ENCODE results near the gene R3HDM1. TPM values are rescaled to one million over a fixed set of nuclear protein-coding genes. Genes with fewer than 3 reads are reported as not detected.
"Not testable (repeated sequence)": the region's sequence is repeated elsewhere in the genome, so short reads cannot be mapped to it uniquely, and the experiment has no call there.

R3HDM1 gene
- total RNA-seq, 2 experiments from 2014 or later = 47.5 to 57.3 TPM

DNA sequence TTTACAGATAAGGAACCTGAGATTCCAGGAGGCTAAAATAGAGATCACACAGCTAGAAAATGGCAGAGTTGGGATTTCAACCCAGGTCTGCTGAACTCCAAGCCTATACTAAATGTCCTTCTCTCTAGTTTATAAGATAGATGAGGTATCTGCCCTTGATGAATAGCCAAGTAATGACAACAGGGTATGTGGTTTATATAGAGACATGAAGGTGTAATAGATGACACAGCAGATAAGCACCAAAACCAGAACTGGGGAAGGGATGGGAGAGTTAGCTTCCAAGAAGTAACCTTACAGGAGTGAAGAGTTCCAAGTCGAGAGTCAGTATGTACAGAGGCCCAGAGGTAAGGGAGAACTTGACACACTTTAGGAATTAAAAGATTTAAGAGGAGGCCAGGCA lies 105.7 kb downstream of the R3HDM1 start:
- Mint-ChIP-seq H3K27ac (no peak overlapping the region), H3K4me3 (no peak overlapping the region), H3K4me1 (peaks cover 12% of the 10 kb centered on the region), H3K9me3 (ENCODE audit: low read depth) (no peaks in the 10 kb centered on the region), H3K27me3 (no peaks in the 10 kb centered on the region), H3K36me3 (peaks cover 33% of the 10 kb centered on the region)
- CTCF ChIA-PET = no interaction called here
- DNase-seq (no peak), ATAC-seq (no peak)

GRCh38 chr2:135637456-135638087 lies 106.3 kb downstream of the R3HDM1 start:
- no peak overlapping the region for H3K27ac Mint-ChIP-seq

GRCh38 chr2:135638825-135639224 lies 107.5 kb downstream of the R3HDM1 start:
- Mint-ChIP-seq H3K27ac (no peak overlapping the region), H3K27me3 (no peaks in the 10 kb centered on the region), H3K4me3 (no peak overlapping the region), H3K36me3 (peaks cover 35% of the 10 kb centered on the region), H3K9me3 (ENCODE audit: low read depth) (no peaks in the 10 kb centered on the region), H3K4me1 (peaks cover 12% of the 10 kb centered on the region)
- ATAC-seq (no peak), DNase-seq (no peak)
- CTCF ChIA-PET = interaction anchor here (1.5 kb wide), 1 partner anchor 19 kb away, joined by 3 read pairs; no protein-coding TSS in a partner anchor

More at GRCh38 chr2:135637456-135638087, 106.3 kb downstream of the R3HDM1 start:
- Mint-ChIP-seq H3K4me3 (no peak overlapping the region), H3K4me1 (peaks cover 12% of the 10 kb centered on the region), H3K27me3 (no peaks in the 10 kb centered on the region), H3K36me3 (peaks cover 32% of the 10 kb centered on the region), H3K9me3 (ENCODE audit: low read depth) (no peaks in the 10 kb centered on the region)
- peak; percentile 33 for ATAC-seq
- CTCF ChIA-PET = interaction anchor here (1.5 kb wide), 1 partner anchor 20 kb away, joined by 3 read pairs; no protein-coding TSS in a partner anchor
- DNase-seq = no peak

DNA sequence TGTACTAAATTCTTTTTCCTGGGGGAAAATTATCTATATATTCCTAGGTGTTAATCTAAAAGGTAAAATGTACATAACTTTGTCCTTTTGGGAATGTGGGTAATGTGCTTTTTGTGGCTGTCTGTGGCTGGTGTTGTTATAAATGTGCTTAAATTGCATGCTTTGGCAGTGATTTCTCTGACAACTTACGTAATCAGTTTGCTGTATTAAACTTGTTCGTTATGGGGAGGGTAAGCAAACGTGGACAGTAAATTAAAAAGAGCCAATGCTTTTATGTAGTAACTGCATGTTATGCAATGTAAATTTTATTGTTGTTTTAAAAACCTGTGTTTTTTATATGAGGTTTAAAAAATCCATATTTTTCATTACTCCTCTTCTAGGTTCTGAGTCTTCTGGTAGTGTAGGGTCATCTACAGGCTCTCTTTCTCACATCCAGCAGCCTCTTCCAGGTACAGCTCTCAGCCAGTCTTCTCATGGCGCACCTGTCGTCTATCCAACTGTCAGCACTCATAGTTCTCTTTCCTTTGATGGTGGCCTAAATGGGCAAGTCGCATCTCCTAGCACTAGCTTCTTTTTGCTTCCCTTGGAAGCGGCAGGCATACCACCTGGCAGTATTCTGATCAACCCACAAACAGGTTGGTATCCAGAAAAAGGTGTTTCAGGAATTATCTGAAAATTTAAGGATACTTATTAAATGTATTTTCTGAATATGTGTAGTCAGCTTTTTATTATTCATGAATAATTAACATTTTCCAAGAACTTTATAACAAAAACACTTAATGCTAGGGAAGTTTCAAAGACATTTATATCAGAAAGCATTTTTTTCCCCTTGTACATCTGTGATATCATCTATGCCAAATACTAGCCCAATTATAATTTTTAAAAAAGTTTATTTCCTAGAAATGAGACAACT lies 110.1 kb downstream of the R3HDM1 start:
- no peak overlapping the region for H3K4me3 Mint-ChIP-seq
- H3K9me3 Mint-ChIP-seq (ENCODE audit: low read depth) = no peaks in the 10 kb centered on the region
- H3K4me1 Mint-ChIP-seq = peaks cover 12% of the 10 kb centered on the region
- H3K27me3 Mint-ChIP-seq = no peaks in the 10 kb centered on the region
- no peak overlapping the region for H3K27ac Mint-ChIP-seq
- peaks cover 39% of the 10 kb centered on the region for H3K36me3 Mint-ChIP-seq
- CTCF ChIA-PET = interaction anchor here (1.1 kb wide), 1 partner anchor 16 kb away, joined by 3 read pairs; no protein-coding TSS in a partner anchor
- no peak for DNase-seq
- no peak for ATAC-seq

GRCh38 chr2:135647836-135648579 lies 116.7 kb downstream of the R3HDM1 start:
- ATAC-seq (no peak), DNase-seq (no peak)
- H3K4me1 Mint-ChIP-seq = peaks cover 9% of the 10 kb centered on the region
- no peak overlapping the region for H3K27ac Mint-ChIP-seq
- H3K27me3 Mint-ChIP-seq = no peaks in the 10 kb centered on the region
- peaks cover 43% of the 10 kb centered on the region for H3K36me3 Mint-ChIP-seq
- H3K9me3 Mint-ChIP-seq (ENCODE audit: low read depth) = no peaks in the 10 kb centered on the region
- no peak overlapping the region for H3K4me3 Mint-ChIP-seq
- CTCF ChIA-PET = interaction anchor here (1.2 kb wide), 1 partner anchor 644 kb away, joined by 4 read pairs; no protein-coding TSS in a partner anchor

DNA sequence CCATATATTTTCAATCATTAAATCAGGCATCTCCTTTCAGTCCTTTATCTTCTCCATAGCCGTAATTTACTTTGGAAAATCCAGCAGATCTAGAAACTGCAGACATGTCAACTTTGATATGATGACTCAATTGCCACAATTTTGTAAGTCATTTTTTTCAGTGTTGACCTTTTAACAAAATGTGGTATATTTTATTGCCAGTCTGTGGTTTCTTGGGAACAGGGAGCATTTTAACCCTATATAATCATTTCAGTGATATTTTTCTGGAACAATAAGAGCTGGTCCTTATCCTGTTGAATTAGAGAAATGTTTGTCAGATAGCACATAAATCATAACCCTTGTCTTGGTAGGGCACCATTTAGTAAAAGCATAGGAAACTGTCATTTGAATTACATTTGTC lies 119.4 kb downstream of the R3HDM1 start:
- peaks cover 9% of the 10 kb centered on the region for H3K4me1 Mint-ChIP-seq
- CTCF ChIA-PET = no interaction called here
- H3K4me3 Mint-ChIP-seq = no peak overlapping the region
- H3K36me3 Mint-ChIP-seq = peaks cover 49% of the 10 kb centered on the region
- DNase-seq (no peak), ATAC-seq (no peak)
- H3K27ac Mint-ChIP-seq = no peak overlapping the region
- no peaks in the 10 kb centered on the region for H3K9me3 Mint-ChIP-seq (ENCODE audit: low read depth)
- H3K27me3 Mint-ChIP-seq = no peaks in the 10 kb centered on the region

DNA sequence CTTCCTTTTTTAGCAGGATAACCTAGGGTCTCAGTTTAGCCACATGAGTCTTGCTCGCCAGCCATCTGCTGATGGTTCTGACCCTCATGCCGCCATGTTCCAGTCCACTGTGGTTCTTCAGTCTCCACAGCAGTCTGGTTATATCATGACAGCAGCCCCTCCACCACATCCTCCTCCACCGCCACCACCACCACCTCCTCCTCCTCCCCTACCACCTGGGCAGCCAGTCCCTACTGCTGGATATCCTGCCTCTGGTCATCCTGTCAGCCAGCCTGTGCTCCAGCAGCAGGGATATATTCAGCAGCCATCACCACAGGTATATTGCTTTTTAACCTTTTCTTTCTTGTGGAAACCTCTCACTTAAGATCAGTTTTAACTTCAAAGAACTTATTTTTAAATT lies 120.4 kb downstream of the R3HDM1 start:
- CTCF ChIA-PET = no interaction called here
- H3K9me3 Mint-ChIP-seq (ENCODE audit: low read depth) = no peaks in the 10 kb centered on the region
- H3K27ac Mint-ChIP-seq = peak overlapping the region; percentile 40
- ATAC-seq = no peak
- no peaks in the 10 kb centered on the region for H3K27me3 Mint-ChIP-seq
- no peak overlapping the region for H3K4me3 Mint-ChIP-seq
- peaks cover 9% of the 10 kb centered on the region for H3K4me1 Mint-ChIP-seq
- peaks cover 48% of the 10 kb centered on the region for H3K36me3 Mint-ChIP-seq
- peak; percentile 60 for DNase-seq

DNA sequence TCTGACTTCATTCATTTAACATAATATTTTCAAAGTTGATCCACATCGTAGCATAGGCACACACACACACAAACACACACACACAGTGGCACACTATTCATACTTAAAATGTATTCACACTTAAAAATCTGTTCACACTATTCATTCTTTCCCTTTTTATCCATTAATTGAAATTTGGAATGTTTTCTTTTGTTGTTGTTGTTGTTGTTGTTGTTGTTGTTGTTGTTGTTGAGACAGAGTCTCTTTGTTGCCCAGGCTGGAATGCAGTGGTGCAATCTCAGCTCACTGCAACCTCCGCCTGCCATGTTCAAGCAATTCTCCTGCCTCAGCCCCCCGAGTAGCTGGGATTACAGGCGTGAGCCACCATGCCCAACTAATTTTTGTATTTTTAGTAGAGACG lies 123.0 kb downstream of the R3HDM1 start:
- DNase-seq; CTCF ChIA-PET; H3K27me3 Mint-ChIP-seq; H3K9me3 Mint-ChIP-seq (ENCODE audit: low read depth); H3K27ac Mint-ChIP-seq; ATAC-seq; H3K4me3 Mint-ChIP-seq: not testable (repeated sequence)
- Mint-ChIP-seq H3K4me1 (peaks cover 23% of the 10 kb centered on the region), H3K36me3 (peaks cover 51% of the 10 kb centered on the region)

DNA sequence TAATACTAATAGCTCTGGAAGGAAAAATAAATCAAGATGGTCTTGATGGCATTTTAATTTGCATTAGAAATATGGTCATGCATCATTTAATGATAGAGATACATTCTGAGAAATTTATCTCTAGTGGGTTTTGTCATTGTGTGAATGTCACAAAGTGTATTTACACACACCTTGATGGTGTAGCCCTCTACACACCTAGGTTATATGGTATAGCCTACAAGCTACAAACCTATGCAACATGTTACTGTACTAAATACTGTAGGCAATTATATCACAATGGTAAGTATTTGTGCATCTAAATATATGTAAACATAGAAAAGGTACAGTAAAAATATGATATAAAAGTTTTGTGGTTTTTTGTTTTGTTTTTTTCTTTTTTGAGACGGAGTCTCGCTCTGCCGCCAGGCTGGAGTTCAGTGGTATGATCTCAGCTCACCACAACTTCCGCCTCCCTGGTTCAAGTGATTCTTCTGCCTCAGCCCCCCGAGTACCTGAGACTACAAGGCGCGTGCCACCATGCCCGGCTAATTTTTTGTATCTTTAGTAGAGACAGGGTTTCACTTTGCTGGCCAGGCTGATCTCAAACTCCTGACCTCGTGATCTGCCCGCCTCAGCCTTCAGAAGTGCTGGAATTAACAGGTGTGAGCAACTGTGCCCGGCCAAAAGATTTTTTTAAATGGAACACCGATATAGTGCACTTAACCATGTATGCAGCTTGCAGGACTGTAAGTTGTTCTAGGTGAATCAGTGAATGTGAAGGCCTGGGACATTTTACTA lies 126.7 kb downstream of the R3HDM1 start:
- Mint-ChIP-seq H3K27ac (peak overlapping the region; percentile 85), H3K9me3 (ENCODE audit: low read depth) (no peaks in the 10 kb centered on the region)
- CTCF ChIA-PET = interaction anchor here (0.6 to 1.3 kb wide), 3 partner anchors 20 to 349 kb away, joined by 3 to 6 read pairs (median 3); no protein-coding TSS in a partner anchor

DNA sequence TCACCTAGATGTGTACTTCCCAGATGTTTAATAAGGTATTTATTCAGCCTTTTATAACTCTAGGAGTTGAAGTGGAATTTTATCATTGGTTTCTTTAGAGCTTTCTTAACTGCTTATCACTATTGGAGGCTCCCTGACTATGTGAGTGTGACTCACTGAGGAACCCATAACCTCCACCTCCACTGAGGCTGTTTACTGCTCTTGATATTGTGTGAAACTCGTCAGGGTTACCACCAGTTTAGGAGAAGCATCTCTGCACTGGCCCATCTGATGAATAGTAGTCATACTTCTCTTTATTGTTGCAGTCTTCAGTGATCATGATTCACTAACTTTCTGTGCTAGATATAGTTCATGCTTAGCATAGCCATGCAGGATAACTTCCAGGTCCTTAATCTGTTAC lies 130.8 kb downstream of the R3HDM1 start:
- Mint-ChIP-seq H3K36me3 (peaks cover 47% of the 10 kb centered on the region), H3K27ac (no peak overlapping the region), H3K9me3 (ENCODE audit: low read depth) (no peaks in the 10 kb centered on the region), H3K4me3 (no peak overlapping the region), H3K27me3 (no peaks in the 10 kb centered on the region), H3K4me1 (peaks cover 41% of the 10 kb centered on the region)
- peak; percentile 46 for ATAC-seq
- peak; percentile 43 for DNase-seq
- CTCF ChIA-PET = interaction anchor here (1.1 kb wide), 1 partner anchor 47 kb away, joined by 3 read pairs; no protein-coding TSS in a partner anchor

More for the DNA sequence above, 126.7 kb downstream of the R3HDM1 start:
- Mint-ChIP-seq H3K4me3 (peak overlapping the region; percentile 66), H3K27me3 (no peaks in the 10 kb centered on the region), H3K36me3 (peaks cover 46% of the 10 kb centered on the region), H3K4me1 (peaks cover 26% of the 10 kb centered on the region)
- DNase-seq (peak; percentile 87), ATAC-seq (peak; percentile 92)

DNA sequence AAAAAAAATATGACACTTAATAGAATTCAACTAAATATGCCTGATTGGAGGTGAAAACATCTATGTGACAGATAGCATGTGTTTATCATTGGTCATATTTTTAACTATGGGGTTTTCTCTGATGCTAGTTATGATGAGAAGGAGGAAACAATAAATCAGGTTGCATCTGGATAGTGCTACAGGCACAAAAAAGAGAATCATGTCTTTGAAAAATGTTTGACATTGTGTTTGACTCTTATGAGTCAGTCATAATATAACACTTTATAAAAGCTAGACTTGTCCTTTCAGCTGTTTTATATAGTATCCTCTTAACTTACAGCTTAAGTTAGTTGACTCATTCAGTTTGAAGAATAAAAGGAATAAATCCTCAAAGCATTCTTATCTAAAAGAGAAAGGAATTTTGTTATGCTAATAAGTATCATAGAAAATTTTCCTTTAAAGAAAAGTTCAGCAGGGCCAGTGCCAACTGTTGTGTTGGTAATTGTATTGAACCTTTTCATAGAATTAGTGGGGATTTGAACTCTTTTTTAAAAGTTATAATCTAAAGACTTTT lies 131.9 kb downstream of the R3HDM1 start:
- CTCF ChIA-PET = interaction anchor here (0.7 to 1.1 kb wide), 2 partner anchors 46 to 659 kb away, joined by 3 to 5 read pairs; no protein-coding TSS in a partner anchor
- no peak for ATAC-seq
- H3K27ac Mint-ChIP-seq = no peak overlapping the region
- H3K9me3 Mint-ChIP-seq (ENCODE audit: low read depth) = no peaks in the 10 kb centered on the region
- no peaks in the 10 kb centered on the region for H3K27me3 Mint-ChIP-seq
- peaks cover 37% of the 10 kb centered on the region for H3K4me1 Mint-ChIP-seq
- H3K4me3 Mint-ChIP-seq = no peak overlapping the region
- DNase-seq = no peak
- H3K36me3 Mint-ChIP-seq = peaks cover 45% of the 10 kb centered on the region

GRCh38 chr2:135664623-135665068 lies 133.4 kb downstream of the R3HDM1 start:
- no peak for DNase-seq
- Mint-ChIP-seq H3K4me1 (peaks cover 33% of the 10 kb centered on the region), H3K4me3 (no peak overlapping the region), H3K9me3 (ENCODE audit: low read depth) (no peaks in the 10 kb centered on the region), H3K27me3 (no peaks in the 10 kb centered on the region), H3K36me3 (peaks cover 46% of the 10 kb centered on the region), H3K27ac (peak overlapping the region; percentile 26)
- ATAC-seq = peak; percentile 67
- CTCF ChIA-PET = no interaction called here
